ENCODE data around the gene POLR2E. TPM values are rescaled to one million over a fixed set of nuclear protein-coding genes. Genes with fewer than 3 reads are reported as not detected.

The POLR2E gene
- total and polyA plus RNA-seq, 10 of the 15 experiments (the other 5 are each of a cell fraction or from before 2014, with no cell fraction given), result 4.0 to 487 (median 200) TPM

- 0 out of 2 replicates have a peak, but pooled peaks have one; percentile 45 for TF ChIP-seq MLLT1 (IDR thresholded peaks at IDR 0.05)
- TF ChIP-seq ZBTB40 (IDR thresholded peaks at IDR 0.05; ENCODE audit: borderline replicate concordance), result 0 out of 2 replicates have a peak, but pooled peaks have one; percentile 38
- TF ChIP-seq CBX5 (IDR thresholded peaks at IDR 0.05; ENCODE audit: low read depth), result no peak
- TF ChIP-seq MYB (IDR thresholded peaks at IDR 0.05; ENCODE audit: borderline replicate concordance, low read depth, low read length), result no peak
- TF ChIP-seq KDM1A (IDR thresholded peaks at IDR 0.05; ENCODE audit: borderline replicate concordance), result peak; percentile 75; the same call in 1 of the 2 replicates
- TF ChIP-seq RUNX3 (IDR thresholded peaks at IDR 0.05; ENCODE audit: low read length), result peak; percentile 58
- TF ChIP-seq IKZF1 (conservative IDR thresholded peaks at IDR 0.05), result peak; percentile 78
- TF ChIP-seq ASH2L (IDR thresholded peaks at IDR 0.05; ENCODE audit: borderline replicate concordance, low read depth), result no peak
- TF ChIP-seq SREBF1 (IDR thresholded peaks at IDR 0.05; ENCODE audit: low read length), result no peak
- no peak for TF ChIP-seq NFXL1 (IDR thresholded peaks at IDR 0.05; ENCODE audit: borderline replicate concordance)
- TF ChIP-seq LARP7 (IDR thresholded peaks at IDR 0.05), result peak; percentile 49; the same call in 1 of the 2 replicates
- no peak for TF ChIP-seq PML (IDR thresholded peaks at IDR 0.05; ENCODE audit: low read length)
- TF ChIP-seq SIX5 (IDR thresholded peaks at IDR 0.05; ENCODE audit: low read depth, low read length, severe bottlenecking), result no peak
- no peak for TF ChIP-seq FOXK2 (IDR thresholded peaks at IDR 0.05)
- TF ChIP-seq MEF2B (IDR thresholded peaks at IDR 0.05; ENCODE audit: partially characterized antibody, poor library complexity, severe bottlenecking), result peak; percentile 31
- peak; percentile 29 for TF ChIP-seq E2F8 (IDR thresholded peaks at IDR 0.05; ENCODE audit: low read depth, partially characterized antibody)
- TF ChIP-seq DPF2 (IDR thresholded peaks at IDR 0.05), result peak; percentile 54
- TF ChIP-seq RELB (IDR thresholded peaks at IDR 0.05; ENCODE audit: low read depth), result 0 out of 2 replicates have a peak, but pooled peaks have one; percentile 21
- peak; percentile 95 for TF ChIP-seq MXI1 (IDR thresholded peaks at IDR 0.05; ENCODE audit: low read depth, low read length)
- no peak for TF ChIP-seq SMAD5 (IDR thresholded peaks at IDR 0.05; ENCODE audit: low read depth)
- TF ChIP-seq NRF1 (conservative IDR thresholded peaks at IDR 0.05; ENCODE audit: low read depth, low read length), result no peak
Measured at GRCh38 chr19:1069009-1069779, 26.0 kb downstream of the POLR2E start (continued).

Data from GM12878 (cell line).